H1 (cell line): ENCODE measurements around the gene RPGRIP1. TPM values are rescaled to one million over a fixed set of nuclear protein-coding genes. Genes with fewer than 3 reads are reported as not detected.

Experiments used
- CTCF ChIA-PET: fragments of 300-600 bp; sonication (Branson Sonifier 250); formaldehyde crosslinking; loops from one replicate; lab custom pipeline; 2021; ENCODE audit not compliant: partially characterized antibody; lab: Charles Lee
- POLR2A ChIA-PET: fragments of 300-600 bp; sonication (Branson Sonifier 250); formaldehyde crosslinking; loops from one replicate; lab custom pipeline; 2021; ENCODE audit warnings: inconsistent platforms; ENCODE audit not compliant: partially characterized antibody; lab: Charles Lee
- DNase-seq, 2 experiments: peaks; one replicate each; pipeline versions ENCODE4 v3.0.0 to v3.0.0-alpha.2; 2010 to 2022; ENCODE audit warnings: low spot score in 2 of 2, low read depth in 1 of 2, mixed read lengths in 1 of 2
- FAIRE-seq: peaks from 2 replicates; lab custom pipeline; 2011; peaks lifted over from hg19 to GRCh38; lab: Jason Lieb, UNC
- H2AFZ ChIP-seq: 2 replicates; pipeline ENCODE4 v1.8.1; 2012; ENCODE audit warnings: low read length, inconsistent platforms
- H2AK5ac ChIP-seq: 2 replicates; pipeline ENCODE4 v1.6.1; 2013; ENCODE audit warnings: low read depth, low read length
- H2BK120ac ChIP-seq: replicated peaks from 2 replicates; pipeline ENCODE3; 2013; ENCODE audit warnings: low read depth, low read length, inconsistent platforms
- H2BK12ac ChIP-seq: 2 replicates; pipeline ENCODE4 v1.6.1; 2013; ENCODE audit warnings: low read depth, low read length
- H2BK15ac ChIP-seq: 2 replicates; pipeline ENCODE4 v1.6.1; 2013; ENCODE audit warnings: low read length
- H2BK20ac ChIP-seq: 2 replicates; pipeline ENCODE4 v1.6.1; 2013; ENCODE audit warnings: low read length
- H2BK5ac ChIP-seq: 2 replicates; pipeline ENCODE4 v1.6.1; 2013; ENCODE audit warnings: low read depth, low read length
- H3K14ac ChIP-seq: 2 replicates; pipeline ENCODE4 v1.6.1; 2013; ENCODE audit warnings: inconsistent platforms; ENCODE audit not compliant: insufficient read length
- H3K18ac ChIP-seq: 2 replicates; pipeline ENCODE4 v1.6.1; 2013; ENCODE audit warnings: low read length; ENCODE audit errors: extremely low read depth
- H3K23ac ChIP-seq: 2 replicates; pipeline ENCODE4 v1.6.1; 2013; ENCODE audit warnings: inconsistent platforms; ENCODE audit not compliant: insufficient read length
- H3K23me2 ChIP-seq: 2 replicates; pipeline ENCODE4 v1.6.1; 2013; ENCODE audit warnings: low read depth, low read length
- H3K27ac ChIP-seq: 2 replicates; pipeline ENCODE4 v1.6.1; 2011; ENCODE audit warnings: low read depth, low read length, inconsistent platforms
- H3K27me3 ChIP-seq, 4 experiments: replicated peaks in 1 of 4; 1 replicate in 1 of 4; 2 replicates in 3 of 4; pipeline versions ENCODE4 v1.6.1 to v1.8.1; 2011 to 2013; ENCODE audit warnings: low read length in 3 of 4, mild to moderate bottlenecking in 3 of 4, inconsistent platforms in 2 of 4, mixed read lengths in 2 of 4, moderate library complexity in 1 of 4; ENCODE audit not compliant: control insufficient read depth in 3 of 4, insufficient read depth in 3 of 4; ENCODE audit errors: extremely low read depth in 1 of 4
- H3K36me3 ChIP-seq, 4 experiments: 2 replicates each; pipeline versions ENCODE4 v1.6.1 to v1.8.1; 2011 to 2013; ENCODE audit warnings: mild to moderate bottlenecking in 4 of 4, low read length in 3 of 4, moderate library complexity in 2 of 4, control low read depth in 1 of 4, inconsistent platforms in 1 of 4; ENCODE audit not compliant: insufficient read depth in 4 of 4, control insufficient read depth in 2 of 4
- H3K4ac ChIP-seq: replicated peaks from 2 replicates; pipeline ENCODE3; 2013; ENCODE audit warnings: low read length, low read depth, mixed read lengths, inconsistent platforms; ENCODE audit not compliant: insufficient read length
- H3K4me1 ChIP-seq, 4 experiments: replicated peaks in 1 of 4; 1 replicate in 1 of 4; 2 replicates in 3 of 4; pipeline versions ENCODE4 v1.6.1 to v1.8.1; 2011 to 2013; ENCODE audit warnings: low read length in 3 of 4, inconsistent platforms in 2 of 4, mixed read lengths in 1 of 4; ENCODE audit not compliant: insufficient read depth in 4 of 4, control insufficient read depth in 3 of 4
- H3K4me2 ChIP-seq, 2 experiments: 2 replicates each; pipeline versions ENCODE4 v1.6.1 to v1.8.1; 2011 to 2013; ENCODE audit warnings: low read depth in 2 of 2, low read length in 2 of 2, control low read depth in 1 of 2, inconsistent platforms in 1 of 2, mild to moderate bottlenecking in 1 of 2; ENCODE audit not compliant: insufficient read depth in 1 of 2
- H3K4me3 ChIP-seq, 4 experiments: fragments of 200-600, 300-600 bp in 1 of 4; sonication (generic), shearing (Covaris generic), sonication (Bioruptor Twin) in 1 of 4; 2 replicates each; pipeline versions ENCODE4 v1.5.1 to v1.8.1; 2011 to 2016; ENCODE audit warnings: low read length in 4 of 4, low read depth in 3 of 4, control low read depth in 2 of 4, inconsistent platforms in 2 of 4, mild to moderate bottlenecking in 2 of 4, mixed read lengths in 1 of 4, moderate library complexity in 1 of 4; ENCODE audit not compliant: insufficient read depth in 2 of 4; ENCODE audit errors: extremely low read depth in 1 of 4
- H3K56ac ChIP-seq: replicated peaks from 2 replicates; pipeline ENCODE3; 2013; ENCODE audit warnings: low read depth, mild to moderate bottlenecking, mixed read lengths, low read length, inconsistent platforms; ENCODE audit not compliant: insufficient read length
- H3K79me1 ChIP-seq: 2 replicates; pipeline ENCODE4 v1.6.1; 2013; ENCODE audit warnings: low read depth, low read length, control low read depth
- H3K79me2 ChIP-seq, 2 experiments: 2 replicates each; pipeline versions ENCODE4 v1.6.1 to v1.8.1; 2012 to 2013; ENCODE audit warnings: low read length in 2 of 2, mild to moderate bottlenecking in 2 of 2, inconsistent platforms in 1 of 2; ENCODE audit not compliant: insufficient read depth in 2 of 2, control insufficient read depth in 1 of 2
- H3K9ac ChIP-seq, 4 experiments: replicated peaks in 1 of 4; 1 replicate in 1 of 4; 2 replicates in 3 of 4; pipeline versions ENCODE4 v1.6.1 to v1.8.1; 2011 to 2013; ENCODE audit warnings: low read depth in 3 of 4, low read length in 3 of 4, control low read depth in 2 of 4, mild to moderate bottlenecking in 2 of 4, moderate library complexity in 2 of 4, inconsistent platforms in 1 of 4; ENCODE audit errors: extremely low read depth in 1 of 4
- H3K9me3 ChIP-seq, 2 experiments: 2 replicates each; pipeline versions ENCODE4 v1.6.1 to v1.8.1; 2012 to 2013; ENCODE audit warnings: mild to moderate bottlenecking in 2 of 2, moderate library complexity in 2 of 2, control low read depth in 1 of 2, inconsistent platforms in 1 of 2, low read depth in 1 of 2, low read length in 1 of 2, mixed read lengths in 1 of 2; ENCODE audit not compliant: insufficient read depth in 2 of 2
- H4K20me1 ChIP-seq, 2 experiments: replicated peaks in 1 of 2; 2 replicates each; pipeline versions ENCODE3 to v1.8.1; 2011 to 2013; ENCODE audit warnings: inconsistent platforms in 2 of 2, low read length in 2 of 2, mild to moderate bottlenecking in 1 of 2; ENCODE audit not compliant: insufficient read depth in 2 of 2, control insufficient read depth in 1 of 2
- H4K5ac ChIP-seq: 2 replicates; pipeline ENCODE4 v1.6.1; 2013; ENCODE audit warnings: low read length, low read depth, mixed read lengths, inconsistent platforms; ENCODE audit not compliant: insufficient read length
- H4K8ac ChIP-seq: 2 replicates; pipeline ENCODE4 v1.8.0; 2013; ENCODE audit warnings: mild to moderate bottlenecking, moderate library complexity, low read length, inconsistent platforms; ENCODE audit not compliant: insufficient read depth; ENCODE audit errors: extremely low read depth
- H4K91ac ChIP-seq: replicated peaks from 2 replicates; pipeline ENCODE3; 2013; ENCODE audit warnings: low read length, mixed read lengths, inconsistent platforms; ENCODE audit not compliant: insufficient read length
- BACH1 ChIP-seq: IDR thresholded peaks from 2 replicates; pipeline ENCODE4 v1.6.1; 2012; ENCODE audit warnings: low read length, improper control_type of control experiment
- CTBP2 ChIP-seq: IDR thresholded peaks from 2 replicates; pipeline ENCODE4 v1.7.0; 2011; ENCODE audit warnings: borderline replicate concordance, mild to moderate bottlenecking, moderate library complexity, mixed read lengths, low read length; ENCODE audit not compliant: insufficient read depth, insufficient read length
- YY1 ChIP-seq: IDR thresholded peaks from 2 replicates; pipeline ENCODE4 v1.6.1; 2011; ENCODE audit warnings: low read depth, mild to moderate bottlenecking, low read length
- WGBS, 2 experiments: shearing (Covaris generic) in 1 of 2; methylation state at CpG; one replicate each; pipeline versions ENCODE4 v1.1.6 to v1.1.7; 2013 to 2015; ENCODE audit warnings: low lambda C conversion rate in 2 of 2, mixed read lengths in 2 of 2, inconsistent platforms in 1 of 2, low coverage in 1 of 2, missing lambda C conversion rate in 1 of 2; ENCODE audit not compliant: insufficient replicate concordance in 2 of 2, insufficient coverage in 1 of 2, insufficient read length in 1 of 2; ENCODE audit errors: extremely low coverage in 1 of 2, missing lambda C conversion rate in 1 of 2; 5-methylcytosine and 5-hydroxymethylcytosine counted together
- polyA plus RNA-seq, 7 experiments: library from polyadenylated mRNA; depleted of rRNA in 3 of 7; stranded (reverse) in 5 of 7; unstranded in 2 of 7; fragments of >200 nt in 5 of 7; fragments of 200-250 nt in 2 of 7; gene quantifications; 1 replicate in 5 of 7; 2 replicates in 1 of 7; 4 replicates in 1 of 7; pipeline versions ENCODE4 v1.2.1 to v1.2.3, GENCODE V29; 2011 to 2013; ENCODE audit warnings: missing spikeins in 2 of 7, mixed read lengths in 2 of 7
- total RNA-seq: library from RNA; stranded (reverse); fragmentation: NEBNext Ultra II Directional; extraction: Animal tissue kit (Norgen Biotek cat#: 25700); gene quantifications from 2 replicates; pipeline ENCODE4 v1.2.1, GENCODE V29; 2021

The RPGRIP1 gene
- total and polyA plus RNA-seq, 2 of the 8 experiments (the other 6 are each of a cell fraction or from before 2014, with no cell fraction given): 0.36 to 0.65 TPM

GRCh38 chr14:21275261-21275858, 4.5 kb upstream of the RPGRIP1 start:
- no peaks in the 10 kb centered on the region for H3K27me3 ChIP-seq
- POLR2A ChIA-PET: interaction anchor here (0.6 to 9.8 kb wide), 5 partner anchors 8 to 32 kb away, joined by 3 to 117 read pairs (median 36); no protein-coding TSS in a partner anchor
- H3K9me3 ChIP-seq: no peaks in the 10 kb centered on the region
- no peak overlapping the region for H4K8ac ChIP-seq
- no peaks in the 10 kb centered on the region for H3K36me3 ChIP-seq
- no peak overlapping the region for H3K23ac ChIP-seq
- H3K27ac ChIP-seq: no peak overlapping the region
- FAIRE-seq: no peak
- H2BK5ac ChIP-seq: no peak overlapping the region
- no peaks in the 10 kb centered on the region for H3K4me1 ChIP-seq
- no peak overlapping the region for H4K5ac ChIP-seq
- WGBS, 2 experiments: 89% methylated on average over 9 of the region's 9 CpGs; no CpG with 5 or more reads in 1 of the 2 experiments
- H3K14ac ChIP-seq: no peak overlapping the region
- H4K20me1 ChIP-seq: no peaks in the 10 kb centered on the region
- H3K79me2 ChIP-seq: no peaks in the 10 kb centered on the region
- H2BK12ac ChIP-seq: no peak overlapping the region
- H3K56ac ChIP-seq: no peak overlapping the region
- no peak overlapping the region for H2AK5ac ChIP-seq
- no peaks in the 10 kb centered on the region for H3K23me2 ChIP-seq
- CTCF ChIA-PET: interaction anchor here (0.7 kb wide), 1 partner anchor 51 kb away, joined by 3 read pairs; no protein-coding TSS in a partner anchor
- H3K4ac ChIP-seq: no peak overlapping the region
- TF ChIP-seq CTBP2 (no peak), YY1 (no peak), BACH1 (no peak)
- no peak overlapping the region for H2BK20ac ChIP-seq
- no peak overlapping the region for H3K4me2 ChIP-seq
- no peak overlapping the region for H3K18ac ChIP-seq
- H3K9ac ChIP-seq: no peak overlapping the region
- H2BK15ac ChIP-seq: no peak overlapping the region
- no peak overlapping the region for H4K91ac ChIP-seq
- no peak for DNase-seq
- no peak overlapping the region for H2AFZ ChIP-seq
- H3K79me1 ChIP-seq: no peaks in the 10 kb centered on the region
- no peak overlapping the region for H3K4me3 ChIP-seq
- H2BK120ac ChIP-seq: no peak overlapping the region
